Measurements from ENCODE around the gene TSG101. TPM values are rescaled to one million over a fixed set of nuclear protein-coding genes. Genes with fewer than 3 reads are reported as not detected.

TSG101 gene
- total RNA-seq, 1 donor from 2014 or later = 49.2 TPM

DNA sequence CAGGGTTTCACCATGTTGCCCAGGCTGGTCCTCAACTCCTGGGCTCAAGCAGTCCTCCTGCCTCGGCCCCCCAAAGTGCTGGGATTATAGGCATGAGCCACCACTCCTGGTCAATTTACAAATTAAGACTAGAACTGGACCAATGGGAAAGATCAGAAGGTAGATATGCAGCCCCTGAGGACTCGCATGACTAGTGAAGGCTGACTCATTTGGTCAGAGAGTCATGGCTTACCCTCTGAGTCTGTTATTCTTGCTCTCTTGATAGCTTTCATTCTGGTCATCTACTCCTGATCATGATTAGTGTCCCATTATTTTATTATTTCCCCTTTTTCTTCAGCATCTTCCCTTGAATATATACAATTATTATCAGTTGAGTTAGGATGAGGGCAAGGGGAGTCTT is 73.8 kb downstream of the TSG101 start:
- no peak for ATAC-seq
- no peak for DNase-seq (ENCODE audit: low spot score)
- intact Hi-C loops (cut with DNase I) = no loop called here

DNA sequence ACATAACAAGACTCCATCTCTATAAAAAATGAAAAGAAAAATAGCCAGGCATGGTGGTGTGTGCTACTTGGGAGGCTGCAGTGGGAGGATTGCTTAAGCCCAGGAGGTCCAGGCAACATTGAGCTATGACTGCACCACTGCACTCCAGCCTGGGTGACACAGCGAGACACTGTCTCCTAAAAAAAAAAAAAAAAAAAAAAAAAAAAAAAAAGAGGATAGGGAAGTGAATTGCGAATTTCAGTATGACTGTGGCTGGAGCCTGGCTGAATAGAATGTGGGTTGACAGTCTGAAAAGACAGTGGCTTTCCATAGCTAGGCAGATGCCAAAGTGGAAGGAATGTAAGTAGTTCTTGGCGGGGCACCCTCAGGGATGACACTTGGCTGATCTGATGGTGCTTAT is 77.5 kb downstream of the TSG101 start:
- intact Hi-C loops (cut with DNase I) = no loop called here
- DNase-seq (ENCODE audit: low spot score) (no peak), ATAC-seq (no peak)

- intact Hi-C loops (cut with DNase I) = no loop called here
- ATAC-seq (no peak), DNase-seq (ENCODE audit: low spot score) (no peak)
Observed at GRCh38 chr11:18438691-18439090, 88.1 kb downstream of the TSG101 start.

Other genes with a start within 250 kb of the TSG101 start
- 44.5 TPM for gene HPS5, start 204.8 kb downstream of the TSG101 start, total RNA-seq
- gene GTF2H1, start 204.4 kb downstream of the TSG101 start, total RNA-seq = 53.5 TPM
- gene LDHA, start 132.4 kb downstream of the TSG101 start, total RNA-seq = 303 TPM
- 0.80 TPM for gene LDHC, start 114.6 kb downstream of the TSG101 start, total RNA-seq
- not detected for gene LDHAL6A, start 71.1 kb downstream of the TSG101 start, total RNA-seq
- 25.9 TPM for gene UEVLD, start 61.8 kb upstream of the TSG101 start, total RNA-seq
- 5.6 TPM for gene MISFA, start 72.8 kb upstream of the TSG101 start, total RNA-seq
- 16.3 TPM for gene SPTY2D1, start 107.4 kb upstream of the TSG101 start, total RNA-seq
- 7.0 TPM for gene TMEM86A, start 171.8 kb upstream of the TSG101 start, total RNA-seq
- 0.58 TPM for gene IGSF22, start 199.2 kb upstream of the TSG101 start, total RNA-seq

All from sciatic nerve (tissue), 2 donors.